Breast epithelium (tissue), 4 donors: ENCODE data around the gene CAPN2. TPM values are rescaled to one million over a fixed set of nuclear protein-coding genes. Genes with fewer than 3 reads are reported as not detected.

Experiments used
- DNase-seq, 2 donors: peaks; one replicate each; pipeline ENCODE4 v3.0.0-alpha.2; 2019; ENCODE audit warnings: low spot score in 2 of 2
- H3K27ac ChIP-seq, 2 donors: fragments of 200-600 bp; sonication (generic) in 1 of 2; one replicate each; pipeline ENCODE4 v1.5.1; 2016 to 2019; ENCODE audit warnings: mild to moderate bottlenecking in 1 of 2
- H3K27me3 ChIP-seq, 2 donors: fragments of 200-600 bp; sonication (generic) in 1 of 2; one replicate each; pipeline versions ENCODE4 v1.5.1 to v1.6.0; 2017 to 2019; ENCODE audit warnings: control low read depth in 1 of 2, mild to moderate bottlenecking in 1 of 2
- H3K36me3 ChIP-seq: fragments of 200-600 bp; one replicate; pipeline ENCODE4 v1.5.1; 2019
- H3K4me1 ChIP-seq, 2 donors: fragments of 200-600 bp; sonication (generic); one replicate each; pipeline ENCODE4 v1.5.1; 2016 to 2019; ENCODE audit warnings: control low read depth in 1 of 2
- H3K4me3 ChIP-seq, 3 donors: fragments of 200-600 bp; sonication (generic); 1 replicate in 2 of 3; 2 replicates in 1 of 3; pipeline ENCODE4 v1.5.1; 2016 to 2019; ENCODE audit warnings: mild to moderate bottlenecking in 3 of 3, moderate library complexity in 2 of 3
- H3K9me3 ChIP-seq, 2 donors: fragments of 200-600 bp; sonication (generic) in 1 of 2; one replicate each; pipeline ENCODE4 v1.5.1; 2016 to 2019; ENCODE audit warnings: control low read depth in 1 of 2
- POLR2A ChIP-seq: fragments of 450-650 bp; IDR thresholded peaks from one replicate; pipeline ENCODE4 v1.6.1; 2016; ENCODE audit warnings: antibody characterized with exemption, mild to moderate bottlenecking, moderate library complexity
- POLR2AphosphoS5 ChIP-seq, 3 donors: sonication (generic); formaldehyde crosslinking; IDR thresholded peaks; one replicate each; pipeline ENCODE4 v1.6.1; 2017; ENCODE audit warnings: antibody characterized with exemption in 3 of 3
- intact Hi-C: fragments of 100-400 bp; cut with DNase I; formaldehyde crosslinking; loops from one replicate; pipeline ENCODE4 v1.15.1; 2023; ENCODE audit warnings: low total_unique reads
- total RNA-seq, 3 donors: library from RNA; depleted of rRNA; stranded (reverse); fragments of >200 nt; gene quantifications; one replicate each; pipeline ENCODE4 v1.1.0, GENCODE V29; 2016
- TF ChIP-seq, protein P1 (sequence below), 3 donors: fragments of 450-650 bp; IDR thresholded peaks; one replicate each; pipeline ENCODE4 v1.5.1; 2016 to 2017; ENCODE audit warnings: antibody characterized with exemption in 3 of 3, mild to moderate bottlenecking in 3 of 3, moderate library complexity in 3 of 3

The CAPN2 gene
- total RNA-seq, 3 donors from 2014 or later: 162 to 192 (median 164) TPM

DNA sequence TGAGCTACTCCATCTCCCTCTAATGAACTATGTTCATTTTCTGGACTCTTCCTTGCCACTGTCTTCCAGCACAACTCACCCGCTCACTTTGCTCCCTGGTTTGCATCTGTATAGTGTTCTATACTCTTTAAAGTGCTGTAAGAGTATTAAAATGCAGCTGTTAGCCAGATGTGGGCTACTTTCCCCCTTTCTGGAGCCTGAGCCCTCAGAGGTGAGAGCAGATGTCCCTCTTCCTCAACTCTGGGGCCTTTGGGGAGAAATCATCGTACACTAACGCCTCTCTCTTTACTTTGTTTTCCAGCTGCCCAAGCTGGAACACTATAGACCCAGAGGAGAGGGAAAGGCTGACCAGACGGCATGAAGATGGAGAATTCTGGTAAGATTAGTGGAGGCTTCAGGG is 39.4 kb downstream of the CAPN2 start:
- intact Hi-C loops: no loop called here
- TF ChIP-seq POLR2AphosphoS5 (IDR thresholded peaks at IDR 0.05): no peak
- TF ChIP-seq, protein P1, sequence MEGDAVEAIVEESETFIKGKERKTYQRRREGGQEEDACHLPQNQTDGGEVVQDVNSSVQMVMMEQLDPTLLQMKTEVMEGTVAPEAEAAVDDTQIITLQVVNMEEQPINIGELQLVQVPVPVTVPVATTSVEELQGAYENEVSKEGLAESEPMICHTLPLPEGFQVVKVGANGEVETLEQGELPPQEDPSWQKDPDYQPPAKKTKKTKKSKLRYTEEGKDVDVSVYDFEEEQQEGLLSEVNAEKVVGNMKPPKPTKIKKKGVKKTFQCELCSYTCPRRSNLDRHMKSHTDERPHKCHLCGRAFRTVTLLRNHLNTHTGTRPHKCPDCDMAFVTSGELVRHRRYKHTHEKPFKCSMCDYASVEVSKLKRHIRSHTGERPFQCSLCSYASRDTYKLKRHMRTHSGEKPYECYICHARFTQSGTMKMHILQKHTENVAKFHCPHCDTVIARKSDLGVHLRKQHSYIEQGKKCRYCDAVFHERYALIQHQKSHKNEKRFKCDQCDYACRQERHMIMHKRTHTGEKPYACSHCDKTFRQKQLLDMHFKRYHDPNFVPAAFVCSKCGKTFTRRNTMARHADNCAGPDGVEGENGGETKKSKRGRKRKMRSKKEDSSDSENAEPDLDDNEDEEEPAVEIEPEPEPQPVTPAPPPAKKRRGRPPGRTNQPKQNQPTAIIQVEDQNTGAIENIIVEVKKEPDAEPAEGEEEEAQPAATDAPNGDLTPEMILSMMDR (IDR thresholded peaks at IDR 0.05): no peak
- no peak for TF ChIP-seq POLR2A
- H3K27ac ChIP-seq: no peak overlapping the region
- H3K36me3 ChIP-seq: peaks cover 6% of the 10 kb centered on the region
- no peaks in the 10 kb centered on the region for H3K9me3 ChIP-seq
- H3K27me3 ChIP-seq: no peaks in the 10 kb centered on the region
- DNase-seq: no peak
- H3K4me1 ChIP-seq: no peaks in the 10 kb centered on the region
- H3K4me3 ChIP-seq: no peak overlapping the region

DNA sequence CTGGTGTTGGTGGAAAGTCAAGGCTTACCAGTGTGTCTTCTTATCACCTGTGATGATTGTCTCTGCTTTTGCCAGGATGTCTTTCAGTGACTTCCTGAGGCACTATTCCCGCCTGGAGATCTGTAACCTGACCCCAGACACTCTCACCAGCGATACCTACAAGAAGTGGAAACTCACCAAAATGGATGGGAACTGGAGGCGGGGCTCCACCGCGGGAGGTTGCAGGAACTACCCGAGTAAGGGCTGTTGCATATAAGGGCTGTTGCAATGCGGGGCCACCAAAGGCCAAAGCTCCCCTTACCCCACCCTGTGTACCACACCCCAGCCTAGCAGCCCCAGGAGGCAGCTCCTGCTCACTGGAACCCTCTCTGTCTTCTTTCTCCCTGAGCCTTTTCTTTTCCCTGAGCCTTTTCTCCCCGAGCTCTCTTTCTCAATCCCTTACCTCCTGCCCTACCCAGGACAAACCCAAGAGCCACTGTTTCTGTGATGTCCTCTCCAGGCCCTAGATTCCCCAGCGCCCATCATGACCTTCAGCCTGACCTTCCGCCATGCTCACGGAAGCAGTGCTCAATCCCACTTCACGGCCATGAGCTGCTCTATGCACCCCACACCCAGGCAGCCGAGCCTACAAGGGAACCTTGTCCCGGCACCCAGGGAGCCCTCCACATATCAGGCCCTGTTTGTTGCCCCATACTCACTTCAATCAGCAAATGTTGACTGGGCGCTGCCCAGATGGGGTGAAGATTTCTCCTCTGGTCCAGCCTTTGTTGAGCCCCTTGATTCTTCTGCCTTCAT is 40.6 kb downstream of the CAPN2 start:
- Histone ChIP-seq H3K36me3 (peaks cover 6% of the 10 kb centered on the region), H3K27ac (no peak overlapping the region), H3K9me3 (no peaks in the 10 kb centered on the region), H3K4me3 (no peak overlapping the region), H3K4me1 (no peaks in the 10 kb centered on the region), H3K27me3 (no peaks in the 10 kb centered on the region)
- TF ChIP-seq, protein P1 (IDR thresholded peaks at IDR 0.05): no peak
- TF ChIP-seq POLR2AphosphoS5 (IDR thresholded peaks at IDR 0.05) (no peak), POLR2A (no peak)
- intact Hi-C loops: no loop called here
- no peak for DNase-seq

DNA sequence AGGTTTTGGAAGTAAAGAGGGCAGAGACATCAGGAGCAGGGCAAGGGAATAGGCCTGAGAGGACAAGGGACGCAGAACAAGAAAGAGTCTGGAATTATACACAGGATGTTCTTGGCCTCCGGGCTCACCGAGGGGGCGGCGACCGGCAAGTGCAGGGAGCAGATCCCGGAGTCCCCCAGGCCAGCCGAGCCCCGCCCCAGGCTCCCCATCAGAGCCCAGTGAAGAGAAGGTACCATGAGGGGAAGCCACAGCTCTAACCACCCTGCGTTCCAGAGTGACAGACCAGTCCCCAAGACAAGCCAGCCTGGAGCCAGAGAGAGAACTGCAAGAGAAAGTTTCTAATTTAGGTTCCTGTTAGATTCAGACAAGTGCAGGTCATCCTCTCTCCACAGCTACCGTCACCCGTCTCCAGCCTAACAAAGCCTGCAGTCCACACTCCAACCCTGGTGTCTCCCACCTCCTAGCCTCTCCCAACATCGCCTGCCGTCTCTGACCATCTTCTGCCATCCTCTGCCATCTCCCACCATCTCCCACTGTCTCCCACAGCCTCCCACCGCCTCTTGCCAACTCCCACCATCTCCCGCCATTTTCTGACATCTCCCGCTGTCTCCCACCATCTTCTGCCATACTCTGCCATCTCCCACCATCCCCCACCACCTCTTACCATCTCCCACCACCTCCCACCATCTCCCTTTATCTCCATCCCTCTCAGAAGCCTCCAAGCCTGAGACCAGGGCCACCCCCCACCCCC is 42.5 kb downstream of the CAPN2 start:
- Histone ChIP-seq H3K4me3 (no peak overlapping the region), H3K27me3 (no peaks in the 10 kb centered on the region), H3K9me3 (no peaks in the 10 kb centered on the region), H3K4me1 (no peaks in the 10 kb centered on the region), H3K27ac (no peak overlapping the region), H3K36me3 (peaks cover 6% of the 10 kb centered on the region)
- no peak for TF ChIP-seq POLR2A
- TF ChIP-seq POLR2AphosphoS5 (IDR thresholded peaks at IDR 0.05): no peak
- TF ChIP-seq, protein P1 (IDR thresholded peaks at IDR 0.05): no peak
- no peak for DNase-seq
- intact Hi-C loops: no loop called here

DNA sequence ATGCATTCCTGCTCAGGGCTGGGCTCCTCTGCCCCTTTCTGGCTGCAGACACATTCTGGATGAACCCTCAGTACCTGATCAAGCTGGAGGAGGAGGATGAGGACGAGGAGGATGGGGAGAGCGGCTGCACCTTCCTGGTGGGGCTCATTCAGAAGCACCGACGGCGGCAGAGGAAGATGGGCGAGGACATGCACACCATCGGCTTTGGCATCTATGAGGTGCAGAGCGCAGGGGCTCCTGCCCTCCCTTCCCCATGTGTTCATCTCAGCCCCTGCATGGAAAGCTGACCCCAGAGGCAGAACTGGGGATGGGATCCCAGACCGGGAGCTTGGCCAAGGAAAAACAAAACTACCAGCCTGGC is 43.1 kb downstream of the CAPN2 start:
- Histone ChIP-seq H3K27me3 (no peaks in the 10 kb centered on the region), H3K4me3 (no peak overlapping the region), H3K9me3 (no peaks in the 10 kb centered on the region), H3K36me3 (peaks cover 6% of the 10 kb centered on the region), H3K4me1 (no peaks in the 10 kb centered on the region), H3K27ac (no peak overlapping the region)
- TF ChIP-seq POLR2A (no peak), POLR2AphosphoS5 (IDR thresholded peaks at IDR 0.05) (no peak)
- TF ChIP-seq, protein P1 (IDR thresholded peaks at IDR 0.05): no peak
- intact Hi-C loops: no loop called here
- no peak for DNase-seq
